ENCODE measurements around the gene PRDM16. TPM values are rescaled to one million over a fixed set of nuclear protein-coding genes. Genes with fewer than 3 reads are reported as not detected.

The PRDM16 gene
- total RNA-seq, 1 donor from 2014 or later: 12.9 TPM

DNA sequence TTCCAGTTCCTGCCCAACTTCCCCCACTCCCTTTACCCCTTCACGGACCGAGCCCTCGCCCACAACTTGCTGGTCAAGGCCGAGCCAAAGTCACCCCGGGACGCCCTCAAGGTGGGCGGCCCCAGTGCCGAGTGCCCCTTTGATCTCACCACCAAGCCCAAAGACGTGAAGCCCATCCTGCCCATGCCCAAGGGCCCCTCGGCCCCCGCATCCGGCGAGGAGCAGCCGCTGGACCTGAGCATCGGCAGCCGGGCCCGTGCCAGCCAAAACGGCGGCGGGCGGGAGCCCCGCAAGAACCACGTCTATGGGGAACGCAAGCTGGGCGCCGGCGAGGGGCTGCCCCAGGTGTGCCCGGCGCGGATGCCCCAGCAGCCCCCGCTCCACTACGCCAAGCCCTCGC, 343.4 kb downstream of the PRDM16 start:
- intact Hi-C loops (cut with DNase I): no loop called here
- no peak for DNase-seq (ENCODE audit: low spot score)

- intact Hi-C loops (cut with DNase I): no loop called here
Measured at GRCh38 chr1:3413975-3414710, 345.1 kb downstream of the PRDM16 start.

GRCh38 chr1:3415260-3416090, 346.5 kb downstream of the PRDM16 start:
- DNase-seq (ENCODE audit: low spot score): peak; percentile 81
- intact Hi-C loops (cut with DNase I): no loop called here

More at GRCh38 chr1:3413975-3414710, 345.1 kb downstream of the PRDM16 start:
- no peak for DNase-seq (ENCODE audit: low spot score)

GRCh38 chr1:3417082-3417739, 348.2 kb downstream of the PRDM16 start:
- intact Hi-C loops (cut with DNase I): no loop called here
- DNase-seq (ENCODE audit: low spot score): no peak

GRCh38 chr1:3417934-3418333, 348.9 kb downstream of the PRDM16 start:
- intact Hi-C loops (cut with DNase I): no loop called here
- DNase-seq (ENCODE audit: low spot score): no peak

GRCh38 chr1:3418600-3418999, 349.6 kb downstream of the PRDM16 start:
- DNase-seq (ENCODE audit: low spot score): no peak
- intact Hi-C loops (cut with DNase I): no loop called here

DNA sequence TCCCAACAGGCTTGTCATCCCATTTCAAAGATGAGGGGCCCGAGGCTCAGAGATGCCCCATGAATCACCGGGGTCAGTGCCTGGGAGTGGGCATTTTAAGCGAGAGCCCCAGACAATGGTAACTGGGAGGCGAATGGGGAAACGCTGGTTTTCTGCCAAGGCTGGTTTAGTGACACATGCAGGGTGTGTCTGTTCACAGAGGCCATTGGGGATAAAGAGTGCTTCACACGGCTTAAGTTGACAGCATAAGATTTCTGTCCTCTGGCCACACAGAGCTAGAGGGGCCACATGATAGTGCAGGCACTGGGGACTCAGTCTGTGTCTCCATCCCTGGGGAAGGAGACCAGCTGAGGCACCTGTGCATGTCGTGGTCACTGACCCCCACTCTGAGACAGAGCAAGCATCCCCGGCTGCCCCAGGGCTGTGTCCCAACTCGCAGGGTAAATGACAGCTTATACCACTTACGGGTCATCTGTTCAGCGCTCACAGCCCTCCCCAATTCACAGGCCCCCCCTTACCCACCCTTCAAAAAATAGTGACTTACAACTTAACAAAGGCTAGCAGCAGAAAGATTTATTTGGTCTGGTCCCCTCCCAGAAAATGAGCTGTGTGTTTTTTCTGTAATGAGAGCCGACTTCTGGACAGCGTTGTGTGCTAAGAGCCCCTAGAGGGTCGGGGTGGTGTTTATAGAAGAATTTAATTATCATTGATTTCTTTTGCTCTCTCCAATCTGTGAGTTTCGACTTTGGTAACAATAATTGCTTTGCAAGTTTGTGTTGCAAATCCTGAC, 350.6 kb downstream of the PRDM16 start:
- intact Hi-C loops (cut with DNase I): loop anchor here (5.0 kb wide), 3 partner anchors 137 to 1002 kb away; no protein-coding TSS in a partner anchor

GRCh38 chr1:3420218-3420951, 351.4 kb downstream of the PRDM16 start:
- no peak for DNase-seq (ENCODE audit: low spot score)
- intact Hi-C loops (cut with DNase I): loop anchor here (5.0 kb wide), 3 partner anchors 138 to 1003 kb away; no protein-coding TSS in a partner anchor

More for the DNA sequence above, 350.6 kb downstream of the PRDM16 start:
- DNase-seq (ENCODE audit: low spot score): no peak

GRCh38 chr1:3422638-3423037, 353.6 kb downstream of the PRDM16 start:
- no peak for DNase-seq (ENCODE audit: low spot score)
- intact Hi-C loops (cut with DNase I): loop anchor here (2.0 to 5.0 kb wide), 5 partner anchors 74 to 1005 kb away; no protein-coding TSS in a partner anchor

DNA sequence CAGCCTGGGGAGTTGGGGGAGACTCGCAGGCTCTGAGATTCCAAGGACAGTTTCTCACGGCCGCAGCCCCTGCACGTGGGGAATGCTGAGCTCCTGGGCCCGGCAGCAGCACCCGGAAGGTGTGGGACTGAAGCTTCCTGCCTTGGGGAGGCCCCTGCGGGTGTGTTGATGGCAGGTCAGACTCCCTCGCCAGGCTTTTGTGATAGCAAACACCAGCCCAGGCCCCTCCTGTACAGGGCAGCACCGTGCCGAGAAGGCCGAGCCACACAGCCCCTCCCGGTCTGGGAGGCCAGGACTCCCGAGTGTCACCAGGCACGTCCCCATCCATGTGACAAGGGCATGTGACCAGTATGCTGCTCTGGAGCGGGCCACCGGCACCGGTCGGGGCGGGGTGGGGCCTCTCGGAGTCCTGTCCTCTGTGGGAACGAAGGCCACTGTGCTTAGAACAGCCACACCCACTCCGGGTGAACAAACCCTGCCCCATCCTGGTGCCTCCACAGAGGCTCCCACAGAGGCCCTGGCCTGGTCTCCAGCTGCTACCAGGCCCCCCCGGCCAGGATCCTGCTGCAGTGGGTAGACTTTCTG, 354.3 kb downstream of the PRDM16 start:
- peak; percentile 92 for DNase-seq (ENCODE audit: low spot score)
- intact Hi-C loops (cut with DNase I): loop anchor here (2.0 to 5.0 kb wide), 5 partner anchors 75 to 1006 kb away; no protein-coding TSS in a partner anchor

- intact Hi-C loops (cut with DNase I): loop anchor here (1.0 to 5.0 kb wide), 8 partner anchors 75 to 1007 kb away; no protein-coding TSS in a partner anchor
- no peak for DNase-seq (ENCODE audit: low spot score)
Measured at GRCh38 chr1:3423896-3424611, 355.1 kb downstream of the PRDM16 start.

DNA sequence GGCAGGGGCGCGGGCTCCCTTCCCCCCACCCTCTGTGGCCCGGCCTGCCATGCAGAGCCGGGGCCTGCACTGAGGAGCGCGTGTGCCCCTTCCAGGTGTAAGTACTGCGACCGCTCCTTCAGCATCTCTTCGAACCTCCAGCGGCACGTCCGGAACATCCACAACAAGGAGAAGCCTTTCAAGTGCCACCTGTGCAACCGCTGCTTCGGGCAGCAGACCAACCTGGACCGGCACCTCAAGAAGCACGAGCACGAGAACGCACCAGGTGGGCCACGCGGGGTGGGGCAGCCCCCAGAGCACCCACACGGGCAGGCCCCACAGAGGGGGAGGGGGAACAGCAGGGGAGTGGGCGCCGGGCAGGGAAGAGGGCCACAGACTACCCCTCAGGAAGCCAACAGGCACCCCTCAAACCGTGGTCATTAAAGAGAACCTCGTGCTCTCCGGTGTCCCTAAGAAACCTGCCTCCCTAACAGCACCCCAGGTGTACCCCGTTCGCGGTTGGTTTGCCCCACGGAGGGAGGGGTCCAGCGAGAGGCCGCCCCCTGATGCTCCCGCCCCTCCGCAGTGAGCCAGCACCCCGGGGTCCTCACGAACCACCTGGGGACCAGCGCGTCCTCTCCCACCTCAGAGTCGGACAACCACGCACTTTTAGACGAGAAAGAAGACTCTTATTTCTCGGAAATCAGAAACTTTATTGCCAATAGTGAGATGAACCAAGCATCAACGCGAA, 356.6 kb downstream of the PRDM16 start:
- intact Hi-C loops (cut with DNase I): loop anchor here (2.0 kb wide), 1 partner anchor 603 kb away; no protein-coding TSS in a partner anchor

GRCh38 chr1:3426956-3427535, 358.0 kb downstream of the PRDM16 start:
- intact Hi-C loops (cut with DNase I): no loop called here
- no peak for DNase-seq (ENCODE audit: low spot score)

More for the DNA sequence above, 356.6 kb downstream of the PRDM16 start:
- DNase-seq (ENCODE audit: low spot score): no peak

DNA sequence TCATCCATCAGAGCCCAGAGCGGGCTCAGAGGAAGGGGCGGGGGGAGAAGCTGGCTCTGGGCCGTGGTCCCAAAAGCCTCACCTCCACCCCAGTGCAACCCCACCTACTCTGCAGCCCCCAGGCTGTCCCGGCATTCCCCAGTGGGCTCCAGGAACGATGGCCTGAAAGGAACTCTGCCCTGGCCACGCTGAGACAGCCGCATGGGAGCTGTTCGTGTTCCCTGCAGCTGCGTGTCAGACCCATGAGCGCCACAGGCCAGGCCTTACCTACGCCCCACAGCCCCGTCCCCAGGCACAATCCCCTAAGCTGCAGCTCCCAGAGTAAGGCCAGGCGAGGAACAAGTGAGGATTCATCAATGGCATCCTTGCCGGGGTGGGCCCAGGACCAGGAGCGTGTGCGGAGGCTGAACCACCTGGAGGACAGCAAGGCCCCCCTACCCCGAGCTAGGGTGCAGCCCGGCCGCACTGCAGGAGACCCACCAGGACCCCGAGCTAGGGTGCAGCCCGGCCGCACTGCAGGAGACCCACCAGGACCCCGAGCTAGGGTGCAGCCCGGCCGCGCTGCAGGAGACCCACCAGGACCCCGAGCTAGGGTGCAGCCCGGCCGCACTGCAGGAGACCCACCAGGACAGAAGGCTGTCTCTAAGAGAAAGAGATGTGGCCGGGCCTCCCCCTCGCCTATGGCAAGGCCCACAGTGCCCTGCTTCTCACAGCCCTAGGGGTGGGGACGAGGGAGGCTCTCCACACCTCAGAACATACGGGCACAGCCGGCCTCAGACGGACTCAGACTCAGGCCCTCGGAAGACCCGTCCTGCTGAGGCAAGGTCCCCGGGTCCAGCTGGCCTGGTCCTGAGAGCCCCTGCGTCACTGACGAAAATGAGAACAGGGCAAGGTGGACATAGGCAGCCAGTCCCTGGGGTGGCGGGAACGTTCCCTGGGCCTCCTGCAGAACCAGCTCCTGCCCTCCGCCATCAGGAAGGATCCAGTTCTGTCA, 359.0 kb downstream of the PRDM16 start:
- DNase-seq (ENCODE audit: low spot score): no peak
- intact Hi-C loops (cut with DNase I): no loop called here

GRCh38 chr1:3428899-3429298, 359.9 kb downstream of the PRDM16 start:
- intact Hi-C loops (cut with DNase I): no loop called here
- DNase-seq (ENCODE audit: low spot score): no peak

Measured in cardiac septum (tissue), 1 donor.